ENCODE results near the gene CLIP2.

CLIP2 gene

GRCh38 chr7:74449809-74450397 is 160.7 kb downstream of the CLIP2 start:
- DNase-seq: peak; percentile 54

- DNase-seq: no peak
Observed at GRCh38 chr7:74452748-74453321, 163.6 kb downstream of the CLIP2 start.

GRCh38 chr7:74453322-74454011 is 164.3 kb downstream of the CLIP2 start, which contains the start of gene GTF2IRD1:
Gene GTF2IRD1, plus strand, starts transcription at chr7:74453906. Its CDS starts 54,175 bp downstream, at chr7:74508081.
- peak; percentile 37 for DNase-seq

DNA sequence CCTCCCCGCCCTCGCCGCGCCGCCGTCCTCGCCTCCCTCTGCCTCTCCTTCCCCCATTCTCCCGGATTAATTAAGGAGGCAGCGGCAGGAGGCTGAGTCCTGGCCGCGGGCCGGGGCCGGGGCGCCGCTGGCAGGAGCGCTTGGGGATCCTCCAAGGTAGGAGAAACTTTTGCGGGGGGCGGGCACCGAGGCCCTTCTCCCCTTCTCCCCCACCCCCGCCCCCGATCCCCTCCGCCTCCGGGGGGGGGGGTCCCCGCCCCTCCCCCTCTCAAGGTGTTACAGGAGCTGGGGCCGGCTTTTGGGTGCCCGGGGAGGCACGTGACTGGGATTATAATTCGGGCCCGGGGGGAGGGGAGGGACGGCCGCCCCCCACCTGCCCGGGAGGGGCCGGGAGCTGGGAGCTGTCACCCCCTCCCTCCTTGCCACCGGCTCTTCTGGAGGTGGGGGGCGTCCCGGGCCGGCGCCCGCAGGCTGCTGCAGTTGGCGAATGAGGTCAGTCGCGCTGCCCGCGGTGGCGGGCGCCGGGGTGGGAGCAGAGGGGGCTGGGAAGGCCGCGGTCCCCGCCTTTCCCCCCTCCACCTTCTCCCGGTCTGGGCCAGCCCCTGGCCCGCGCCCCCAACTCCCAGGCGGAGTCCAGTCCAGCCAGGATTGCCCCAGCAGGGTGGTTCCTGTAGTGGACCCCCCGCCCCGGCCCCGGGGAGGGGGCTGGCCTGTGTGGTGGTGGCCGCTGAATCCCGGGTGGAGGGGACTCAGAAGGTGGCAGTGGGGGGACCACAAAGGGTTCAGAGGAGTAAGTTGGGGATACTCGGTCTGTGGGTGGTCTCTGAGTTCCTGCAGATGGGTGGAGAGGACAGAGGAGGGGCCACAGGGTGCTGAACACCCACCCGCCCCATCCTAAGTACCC is 165.1 kb downstream of the CLIP2 start:
- DNase-seq: no peak

DNA sequence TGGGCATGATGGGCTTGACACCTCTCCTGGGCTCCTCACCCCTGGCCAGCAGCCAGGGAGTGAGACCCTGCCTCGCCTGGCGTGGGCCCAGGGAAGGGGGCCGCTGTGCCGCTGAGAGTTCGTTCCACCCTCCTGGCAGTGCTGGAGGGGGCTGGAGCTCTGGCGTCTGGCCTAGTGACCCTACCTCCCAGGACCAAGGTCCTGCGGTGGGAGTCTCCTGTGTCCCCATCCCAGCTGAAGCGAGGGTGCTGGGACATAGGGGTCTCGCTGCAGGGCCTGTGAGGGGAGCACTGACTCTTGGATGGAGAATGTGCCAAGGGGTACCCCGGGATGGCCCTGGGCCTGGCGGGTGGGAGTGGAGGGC is 165.7 kb downstream of the CLIP2 start:
- no peak for DNase-seq

- DNase-seq: no peak
Observed at GRCh38 chr7:74455291-74455804, 166.1 kb downstream of the CLIP2 start.
